Stimulated activated CD4-positive, alpha-beta T cell treated with anti-CD3 and anti-CD28 coated beads, Interleukin-15, amount 100 ng/mL, for 48 hours (primary cell): ENCODE data around the gene ACBD6.
"Not testable (repeated sequence)": the region's sequence is repeated elsewhere in the genome, so short reads cannot be mapped to it uniquely, and the experiment has no call there.

Experiments
- DNase-seq, 2 donors: peaks; one replicate each; pipeline ENCODE4 v3.0.0-alpha.2; 2020; ENCODE audit warnings: low read depth in 2 of 2

ACBD6 gene

GRCh38 chr1:180502361-180503279 is at the start of gene ACBD6:
ACBD6 (minus strand) TSS chr1:180502577; CDS start chr1:180502266, 311 bp downstream.
- peak; percentile 74 to 81 for DNase-seq

GRCh38 chr1:180551997-180552396 is 49.6 kb upstream of the ACBD6 start:
- no peak for DNase-seq

- no peak for DNase-seq
Measured at GRCh38 chr1:180550241-180550640, 47.9 kb upstream of the ACBD6 start.

- DNase-seq: not testable (repeated sequence)
Measured at GRCh38 chr1:180549770-180550169, 47.4 kb upstream of the ACBD6 start.

GRCh38 chr1:180548686-180549317 is 46.4 kb upstream of the ACBD6 start:
- DNase-seq: no peak

- DNase-seq: no peak
Measured at GRCh38 chr1:180545991-180546390, 43.6 kb upstream of the ACBD6 start.

GRCh38 chr1:180544050-180544449 is 41.7 kb upstream of the ACBD6 start:
- DNase-seq: no peak

- DNase-seq: no peak
Measured at GRCh38 chr1:180542838-180543145, 40.4 kb upstream of the ACBD6 start.

GRCh38 chr1:180542113-180542837 is 39.9 kb upstream of the ACBD6 start:
- DNase-seq: no peak

GRCh38 chr1:180540697-180541594 is 38.6 kb upstream of the ACBD6 start:
- no peak for DNase-seq

- no peak for DNase-seq
Measured at GRCh38 chr1:180539136-180539535, 36.8 kb upstream of the ACBD6 start.

- no peak for DNase-seq
Measured at GRCh38 chr1:180536821-180537372, 34.5 kb upstream of the ACBD6 start.

- DNase-seq: no peak
Measured at GRCh38 chr1:180535418-180535999, 33.1 kb upstream of the ACBD6 start.

- DNase-seq: no peak
Measured at GRCh38 chr1:180534214-180534613, 31.8 kb upstream of the ACBD6 start.

GRCh38 chr1:180533266-180533987 is 31.1 kb upstream of the ACBD6 start:
- peak; percentile 36 to 65 for DNase-seq

GRCh38 chr1:180532854-180533253 is 30.5 kb upstream of the ACBD6 start:
- no peak for DNase-seq

- DNase-seq: no peak
Measured at GRCh38 chr1:180530501-180530900, 28.1 kb upstream of the ACBD6 start.

GRCh38 chr1:180528868-180529470 is 26.6 kb upstream of the ACBD6 start:
- DNase-seq: no peak

GRCh38 chr1:180527101-180527669 is 24.8 kb upstream of the ACBD6 start:
- DNase-seq: no peak

GRCh38 chr1:180525715-180526039 is 23.3 kb upstream of the ACBD6 start:
- DNase-seq: no peak
